ENCODE results near the gene ABCG2.
"Not testable (repeated sequence)": the region's sequence is repeated elsewhere in the genome, so short reads cannot be mapped to it uniquely, and the experiment has no call there.

ABCG2 gene

GRCh38 chr4:88109123-88109881, 49.1 kb downstream of the ABCG2 start:
- no peak for DNase-seq

- DNase-seq, result no peak
These were observed 49.7 kb downstream of the ABCG2 start for GRCh38 chr4:88108747-88109122.

GRCh38 chr4:88108108-88108465, 50.4 kb downstream of the ABCG2 start:
- not testable (repeated sequence) for DNase-seq

GRCh38 chr4:88107406-88108107, 50.9 kb downstream of the ABCG2 start:
- DNase-seq, result no peak

GRCh38 chr4:88106205-88106604, 52.2 kb downstream of the ABCG2 start:
- DNase-seq, result no peak

GRCh38 chr4:88104902-88105610, 53.4 kb downstream of the ABCG2 start:
- no peak for DNase-seq

GRCh38 chr4:88102026-88102425, 56.4 kb downstream of the ABCG2 start:
- DNase-seq, result no peak

GRCh38 chr4:88101165-88101564, 57.3 kb downstream of the ABCG2 start:
- DNase-seq, result no peak

- DNase-seq, result no peak
These were observed 59.3 kb downstream of the ABCG2 start for GRCh38 chr4:88098993-88099752.

- DNase-seq, result no peak
These were observed 60.7 kb downstream of the ABCG2 start for GRCh38 chr4:88097781-88098180.

- DNase-seq, result no peak
These were observed 61.1 kb downstream of the ABCG2 start for GRCh38 chr4:88097301-88097700.

- DNase-seq, result no peak
These were observed 64.6 kb downstream of the ABCG2 start for GRCh38 chr4:88093874-88094273.

- DNase-seq, result no peak
These were observed 67.1 kb downstream of the ABCG2 start for GRCh38 chr4:88091378-88091777.

GRCh38 chr4:88090898-88091297, 67.5 kb downstream of the ABCG2 start:
- no peak for DNase-seq

- no peak for DNase-seq
These were observed 71.4 kb downstream of the ABCG2 start for GRCh38 chr4:88087004-88087403.

- DNase-seq, result no peak
These were observed 77.8 kb downstream of the ABCG2 start for GRCh38 chr4:88080626-88081025.

GRCh38 chr4:88078579-88078978, 79.9 kb downstream of the ABCG2 start:
- no peak for DNase-seq

- no peak for DNase-seq
These were observed 80.4 kb downstream of the ABCG2 start for GRCh38 chr4:88077911-88078524.

GRCh38 chr4:88075336-88075735, 83.1 kb downstream of the ABCG2 start:
- no peak for DNase-seq

GRCh38 chr4:88070031-88070430, 88.4 kb downstream of the ABCG2 start:
- no peak for DNase-seq

GRCh38 chr4:88064410-88064809, 94.0 kb downstream of the ABCG2 start:
- no peak for DNase-seq

- DNase-seq, result no peak
These were observed 94.7 kb downstream of the ABCG2 start for GRCh38 chr4:88063634-88064296.
